Measurements from ENCODE around the gene LRRC8D.

DNA sequence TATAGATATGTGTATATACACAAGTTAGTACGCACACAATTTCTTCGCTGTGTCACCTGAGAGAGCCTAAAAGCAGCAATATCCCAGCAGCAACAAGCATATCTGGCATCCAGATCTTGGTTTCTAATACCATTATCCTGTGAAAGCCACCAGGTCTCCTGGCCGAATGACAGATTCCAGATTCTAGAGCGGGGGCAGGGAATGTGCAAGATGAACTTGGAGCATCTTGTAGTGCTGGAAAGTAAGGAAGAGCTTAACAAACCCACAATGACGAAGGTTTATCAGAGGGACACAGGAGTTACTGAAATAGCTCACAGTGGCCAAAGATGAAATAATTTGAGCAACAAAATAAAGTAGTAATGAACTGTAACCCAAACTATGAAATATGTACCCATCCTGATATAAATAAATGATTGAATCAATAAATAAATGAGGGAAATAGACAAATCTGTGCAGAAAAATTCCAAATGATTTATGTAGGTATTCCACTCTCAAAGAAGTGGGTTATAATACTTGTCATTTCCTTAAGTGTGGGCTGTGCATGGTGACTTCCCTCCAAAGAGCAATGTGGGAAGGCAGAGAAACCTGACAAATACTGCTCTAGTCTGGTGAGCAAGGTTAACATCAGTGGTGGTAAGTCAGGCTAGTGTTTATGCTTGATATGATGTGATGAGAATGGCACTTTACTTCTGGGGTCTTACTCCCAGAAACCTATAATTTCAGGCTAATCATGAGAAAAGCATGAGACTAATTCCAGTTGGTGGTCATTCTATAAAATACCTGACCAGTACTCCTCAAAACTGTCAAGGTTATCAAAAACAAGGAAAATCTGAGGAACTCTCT is 67.9 kb downstream of the LRRC8D start:
- TF ChIP-seq CTCF (IDR thresholded peaks at IDR 0.05) (no peak), POLR2A (IDR thresholded peaks at IDR 0.05) (no peak)
